22Rv1 (cell line): Measurements from ENCODE around the gene DERA.
"Not testable (repeated sequence)": the region's sequence is repeated elsewhere in the genome, so short reads cannot be mapped to it uniquely, and the experiment has no call there.

Experiments
- H3K27ac ChIP-seq: fragments of 450-650 bp; 2 replicates; pipeline ENCODE4 v1.5.1; 2017
- CTCF ChIP-seq: fragments of 450-650 bp; IDR thresholded peaks from 2 replicates; pipeline ENCODE4 v1.5.1; 2017; ENCODE audit warnings: mild to moderate bottlenecking
- ZFX ChIP-seq: fragments of 450-650 bp; IDR thresholded peaks from 2 replicates; pipeline ENCODE4 v1.6.1; 2017; ENCODE audit warnings: antibody characterized with exemption, borderline replicate concordance

DERA gene

DNA sequence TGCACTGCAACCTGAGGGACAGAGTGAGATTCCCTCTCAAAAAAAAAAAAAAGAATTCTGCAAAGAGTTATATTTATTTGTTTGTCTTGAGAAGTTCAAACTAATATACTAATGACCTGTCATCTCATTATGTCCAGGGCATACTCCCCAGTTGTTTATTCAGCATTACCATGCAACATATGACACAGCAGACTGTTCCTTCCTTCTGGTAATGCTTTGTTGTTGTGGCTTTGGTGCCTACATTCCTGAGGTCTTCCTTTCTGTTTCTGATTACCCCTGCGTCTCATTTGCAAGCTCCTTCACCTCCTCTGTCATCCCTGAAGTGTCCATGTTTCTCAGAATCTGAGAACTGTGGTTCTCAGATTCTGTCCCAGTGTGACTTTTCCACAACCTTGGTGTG is 55.3 kb downstream of the DERA start:
- H3K27ac ChIP-seq, result no peak overlapping the region
- TF ChIP-seq ZFX (no peak), CTCF (no peak)

DNA sequence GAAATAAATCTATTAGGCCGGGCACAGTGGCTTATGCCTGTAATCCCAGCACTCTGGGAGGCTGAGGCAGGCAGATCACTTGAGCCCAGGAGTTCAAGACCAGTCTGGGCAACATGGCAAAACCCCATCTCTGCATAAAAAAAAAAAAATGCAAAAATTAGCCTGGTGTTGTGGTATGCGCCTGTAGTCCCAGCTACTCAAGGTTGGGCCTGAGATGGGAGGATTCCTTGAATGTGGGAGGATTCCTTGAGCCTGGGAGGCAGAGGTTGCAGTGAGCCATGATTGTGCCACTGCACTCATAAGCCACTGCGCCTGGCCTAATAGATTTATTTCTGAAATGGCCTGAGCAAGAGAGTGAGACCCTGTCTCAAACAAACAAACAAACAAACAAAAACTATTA is 55.9 kb downstream of the DERA start:
- not testable (repeated sequence) for H3K27ac ChIP-seq

DNA sequence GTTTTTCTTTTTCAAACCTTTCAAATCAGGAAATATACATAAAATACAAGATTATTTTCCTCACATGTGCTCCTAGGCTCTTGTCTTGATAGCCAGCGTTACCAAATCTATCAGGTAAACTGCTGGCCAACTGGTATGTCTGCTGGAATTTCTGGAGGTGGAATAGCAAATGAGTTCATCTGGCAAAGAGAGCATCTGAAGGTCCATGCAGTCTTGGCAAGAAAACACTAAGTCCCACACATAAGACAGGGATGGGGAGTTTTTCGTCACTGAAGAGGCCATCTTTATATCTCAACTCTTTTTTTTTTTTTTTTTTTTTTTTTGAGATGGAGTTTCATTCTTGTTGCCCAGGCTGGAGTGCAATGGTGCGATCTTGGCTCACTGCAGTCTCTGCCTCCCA is 60.1 kb downstream of the DERA start:
- no peak overlapping the region for H3K27ac ChIP-seq
- TF ChIP-seq CTCF (no peak), ZFX (no peak)

DNA sequence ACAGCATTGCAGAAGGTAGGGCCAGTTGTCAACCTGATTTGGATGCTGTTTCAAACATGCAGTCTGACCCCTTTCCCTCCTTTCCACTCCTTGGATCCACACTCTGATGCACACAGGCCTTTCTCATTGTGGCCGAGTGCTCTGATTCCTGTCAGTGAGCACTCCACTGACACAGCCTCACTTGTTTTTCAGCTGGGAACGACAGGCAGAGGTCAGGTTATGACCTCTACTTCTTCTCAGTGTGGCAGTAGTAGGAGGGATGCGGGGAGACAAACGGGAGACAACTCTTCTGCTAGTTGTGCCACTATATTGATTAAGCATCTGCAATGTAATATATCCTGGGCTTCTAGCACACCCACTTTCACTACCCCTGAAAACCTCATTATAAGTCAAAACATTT is 61.8 kb downstream of the DERA start:
- TF ChIP-seq CTCF, result no peak
- H3K27ac ChIP-seq, result no peak overlapping the region

GRCh38 chr12:15977999-15978951 is 67.1 kb downstream of the DERA start:
- H3K27ac ChIP-seq, result no peak overlapping the region
- TF ChIP-seq ZFX, result no peak
- no peak for TF ChIP-seq CTCF

DNA sequence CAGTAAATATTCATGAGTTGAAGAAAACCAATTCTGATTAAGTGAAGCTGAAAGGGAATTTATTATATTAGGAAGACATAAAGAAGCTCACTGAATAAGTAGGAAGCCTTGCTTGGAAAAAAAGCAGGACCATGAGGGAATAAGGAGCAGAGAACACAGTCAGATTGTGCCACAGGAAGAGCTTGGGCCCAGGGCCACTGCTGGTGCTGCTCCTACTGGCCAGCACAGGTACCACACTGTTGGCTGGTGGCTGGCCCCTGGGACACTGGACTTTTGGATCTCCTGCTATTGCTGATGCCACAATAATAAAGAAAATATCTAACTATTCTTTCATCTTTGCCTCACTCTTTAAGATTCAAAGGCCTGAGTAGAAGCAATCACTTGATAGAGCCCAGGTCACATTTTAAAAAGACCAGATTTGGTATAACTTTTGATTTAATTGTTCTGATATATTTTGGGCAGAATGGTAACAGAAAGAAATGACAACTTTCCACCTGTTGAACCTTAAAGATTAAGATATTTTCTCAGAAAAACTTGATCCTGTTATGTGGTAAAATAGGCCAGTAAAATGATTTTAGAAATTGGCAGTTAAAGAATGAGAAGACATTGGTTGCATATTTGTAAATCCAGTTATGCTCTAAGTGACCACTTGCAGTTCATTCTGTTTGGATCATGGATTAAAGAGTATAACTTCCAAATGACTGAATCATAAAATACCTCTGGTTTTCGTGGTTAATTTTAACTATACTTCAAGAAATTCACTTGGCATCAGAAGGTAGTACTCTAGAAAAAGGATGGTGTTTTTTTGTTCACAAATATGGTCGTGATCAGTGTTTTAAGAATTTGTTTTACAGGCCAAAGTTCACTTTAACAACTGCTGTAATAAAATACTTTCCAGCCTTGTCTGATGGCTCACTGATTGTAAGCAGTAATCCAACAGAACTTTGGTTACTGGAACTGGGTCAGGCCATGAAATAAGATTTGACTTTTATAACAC is 68.3 kb downstream of the DERA start:
- no peak overlapping the region for H3K27ac ChIP-seq
- TF ChIP-seq ZFX (no peak), CTCF (peak; percentile 89)

DNA sequence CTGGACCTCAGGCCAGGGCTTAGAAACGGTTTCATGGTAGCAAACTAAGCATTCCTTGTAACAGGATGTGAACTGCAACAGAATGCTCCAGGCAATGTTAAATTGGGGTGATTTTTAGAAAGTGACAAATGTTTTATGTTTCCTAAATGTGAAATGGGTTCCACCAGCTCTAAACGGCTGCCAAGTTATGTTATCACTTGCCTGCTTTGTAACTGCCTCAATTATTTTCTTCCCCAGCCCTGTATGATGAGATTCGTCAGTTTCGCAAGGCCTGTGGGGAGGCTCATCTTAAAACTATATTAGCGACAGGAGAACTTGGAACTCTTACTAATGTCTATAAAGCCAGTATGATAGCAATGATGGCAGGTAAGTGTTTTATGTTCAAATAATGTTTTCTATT is 70.9 kb downstream of the DERA start:
- H3K27ac ChIP-seq, result no peak overlapping the region
- no peak for TF ChIP-seq ZFX
- no peak for TF ChIP-seq CTCF
